Stimulated activated naive CD8-positive, alpha-beta T cell treated with anti-CD3 and anti-CD28 coated beads, Interleukin-15, Interleukin-2, amounts not matched to agents 100 ng/mL and 50 ng/mL, for 24 hours (primary cell): Measurements from ENCODE around the gene ZC3H12C.
"Not testable (repeated sequence)": the region's sequence is repeated elsewhere in the genome, so short reads cannot be mapped to it uniquely, and the experiment has no call there.

ENCODE experiments used
- H3K27ac Mint-ChIP-seq: one replicate; pipeline ENCODE4 v1.8.0; 2021; ENCODE audit warnings: mild to moderate bottlenecking, mixed read lengths
- H3K27me3 Mint-ChIP-seq: one replicate; pipeline ENCODE4 v1.8.0; 2021; ENCODE audit warnings: mixed read lengths
- H3K36me3 Mint-ChIP-seq: one replicate; pipeline ENCODE4 v1.8.0; 2021; ENCODE audit warnings: low read depth, mixed read lengths
- H3K4me1 Mint-ChIP-seq: one replicate; pipeline ENCODE4 v1.8.0; 2021; ENCODE audit warnings: low read depth, mixed read lengths
- H3K4me3 Mint-ChIP-seq: one replicate; pipeline ENCODE4 v1.8.0; 2021; ENCODE audit warnings: mild to moderate bottlenecking, mixed read lengths
- H3K9me3 Mint-ChIP-seq: one replicate; pipeline ENCODE4 v1.8.0; 2021; ENCODE audit warnings: mixed read lengths

Gene ZC3H12C

GRCh38 chr11:110187731-110188130 is 94.5 kb downstream of the ZC3H12C start:
- no peaks in the 10 kb centered on the region for H3K9me3 Mint-ChIP-seq
- no peak overlapping the region for H3K27ac Mint-ChIP-seq
- no peaks in the 10 kb centered on the region for H3K36me3 Mint-ChIP-seq
- peaks cover 13% of the 10 kb centered on the region for H3K4me1 Mint-ChIP-seq
- H3K4me3 Mint-ChIP-seq = no peak overlapping the region
- H3K27me3 Mint-ChIP-seq = peaks cover 36% of the 10 kb centered on the region

- H3K4me1 Mint-ChIP-seq = peaks cover 18% of the 10 kb centered on the region
- H3K9me3 Mint-ChIP-seq = no peaks in the 10 kb centered on the region
- peaks cover 42% of the 10 kb centered on the region for H3K27me3 Mint-ChIP-seq
- H3K4me3 Mint-ChIP-seq = no peak overlapping the region
- H3K36me3 Mint-ChIP-seq = no peaks in the 10 kb centered on the region
- no peak overlapping the region for H3K27ac Mint-ChIP-seq
Observed at GRCh38 chr11:110190885-110191284, 97.7 kb downstream of the ZC3H12C start.

GRCh38 chr11:110192604-110193282 is 99.6 kb downstream of the ZC3H12C start:
- Mint-ChIP-seq H3K27me3 (peaks cover 42% of the 10 kb centered on the region), H3K4me1 (peaks cover 18% of the 10 kb centered on the region)
- not testable (repeated sequence) for H3K27ac Mint-ChIP-seq, H3K4me3 Mint-ChIP-seq, H3K9me3 Mint-ChIP-seq, H3K36me3 Mint-ChIP-seq

- H3K36me3 Mint-ChIP-seq, H3K27ac Mint-ChIP-seq, H3K4me3 Mint-ChIP-seq, H3K9me3 Mint-ChIP-seq: not testable (repeated sequence)
- H3K4me1 Mint-ChIP-seq = peaks cover 18% of the 10 kb centered on the region
- peaks cover 36% of the 10 kb centered on the region for H3K27me3 Mint-ChIP-seq
Observed at GRCh38 chr11:110194211-110194766, 101.1 kb downstream of the ZC3H12C start.

GRCh38 chr11:110196241-110196754 is 103.1 kb downstream of the ZC3H12C start:
- Mint-ChIP-seq H3K4me1 (peaks cover 12% of the 10 kb centered on the region), H3K36me3 (no peaks in the 10 kb centered on the region), H3K4me3 (no peak overlapping the region), H3K9me3 (no peaks in the 10 kb centered on the region), H3K27ac (no peak overlapping the region), H3K27me3 (peaks cover 19% of the 10 kb centered on the region)

GRCh38 chr11:110196884-110197420 is 103.8 kb downstream of the ZC3H12C start:
- Mint-ChIP-seq H3K36me3 (no peaks in the 10 kb centered on the region), H3K27me3 (peaks cover 16% of the 10 kb centered on the region)

GRCh38 chr11:110198031-110198729 is 105.0 kb downstream of the ZC3H12C start:
- Mint-ChIP-seq H3K9me3 (no peaks in the 10 kb centered on the region), H3K36me3 (no peaks in the 10 kb centered on the region), H3K4me1 (no peaks in the 10 kb centered on the region), H3K27me3 (peaks cover 5% of the 10 kb centered on the region), H3K4me3 (no peak overlapping the region), H3K27ac (no peak overlapping the region)

More at GRCh38 chr11:110196884-110197420, 103.8 kb downstream of the ZC3H12C start:
- Mint-ChIP-seq H3K9me3 (no peaks in the 10 kb centered on the region), H3K4me1 (peaks cover 12% of the 10 kb centered on the region), H3K4me3 (no peak overlapping the region), H3K27ac (no peak overlapping the region)

- Mint-ChIP-seq H3K4me3 (no peak overlapping the region), H3K36me3 (no peaks in the 10 kb centered on the region), H3K9me3 (no peaks in the 10 kb centered on the region)
Observed at GRCh38 chr11:110199184-110199981, 106.2 kb downstream of the ZC3H12C start.

GRCh38 chr11:110200241-110200640 is 107.0 kb downstream of the ZC3H12C start:
- H3K4me3 Mint-ChIP-seq = no peak overlapping the region
- H3K9me3 Mint-ChIP-seq = no peaks in the 10 kb centered on the region
- no peak overlapping the region for H3K27ac Mint-ChIP-seq
- H3K36me3 Mint-ChIP-seq = no peaks in the 10 kb centered on the region
- no peaks in the 10 kb centered on the region for H3K4me1 Mint-ChIP-seq
- no peaks in the 10 kb centered on the region for H3K27me3 Mint-ChIP-seq

More at GRCh38 chr11:110199184-110199981, 106.2 kb downstream of the ZC3H12C start:
- no peak overlapping the region for H3K27ac Mint-ChIP-seq
- H3K4me1 Mint-ChIP-seq = no peaks in the 10 kb centered on the region
- peaks cover 2% of the 10 kb centered on the region for H3K27me3 Mint-ChIP-seq

GRCh38 chr11:110200836-110201235 is 107.6 kb downstream of the ZC3H12C start:
- no peak overlapping the region for H3K27ac Mint-ChIP-seq
- H3K4me1 Mint-ChIP-seq = no peaks in the 10 kb centered on the region
- H3K27me3 Mint-ChIP-seq = no peaks in the 10 kb centered on the region

GRCh38 chr11:110207123-110207522 is 113.9 kb downstream of the ZC3H12C start:
- H3K4me3 Mint-ChIP-seq = no peak overlapping the region
- no peaks in the 10 kb centered on the region for H3K27me3 Mint-ChIP-seq
- no peak overlapping the region for H3K27ac Mint-ChIP-seq
- H3K36me3 Mint-ChIP-seq = no peaks in the 10 kb centered on the region
- no peaks in the 10 kb centered on the region for H3K4me1 Mint-ChIP-seq
- no peaks in the 10 kb centered on the region for H3K9me3 Mint-ChIP-seq

More at GRCh38 chr11:110200836-110201235, 107.6 kb downstream of the ZC3H12C start:
- Mint-ChIP-seq H3K4me3 (no peak overlapping the region), H3K9me3 (no peaks in the 10 kb centered on the region), H3K36me3 (no peaks in the 10 kb centered on the region)

GRCh38 chr11:110208678-110209312 is 115.6 kb downstream of the ZC3H12C start:
- peak overlapping the region; percentile 11 for H3K27ac Mint-ChIP-seq
- H3K9me3 Mint-ChIP-seq, H3K36me3 Mint-ChIP-seq, H3K27me3 Mint-ChIP-seq, H3K4me1 Mint-ChIP-seq: not testable (repeated sequence)
- H3K4me3 Mint-ChIP-seq = peak overlapping the region; percentile 54

- not testable (repeated sequence) for H3K9me3 Mint-ChIP-seq, H3K27ac Mint-ChIP-seq, H3K4me1 Mint-ChIP-seq, H3K27me3 Mint-ChIP-seq, H3K36me3 Mint-ChIP-seq
- H3K4me3 Mint-ChIP-seq = peak overlapping the region; percentile 23
Observed at GRCh38 chr11:110209313-110209694, 116.1 kb downstream of the ZC3H12C start.

GRCh38 chr11:110217223-110217877 is 124.2 kb downstream of the ZC3H12C start:
- Mint-ChIP-seq H3K36me3 (peaks cover 10% of the 10 kb centered on the region), H3K27me3 (no peaks in the 10 kb centered on the region), H3K9me3 (no peaks in the 10 kb centered on the region), H3K4me3 (no peak overlapping the region), H3K4me1 (no peaks in the 10 kb centered on the region), H3K27ac (no peak overlapping the region)
